ENCODE results near the gene HSPA14.
"Not testable (repeated sequence)": the region's sequence is repeated elsewhere in the genome, so short reads cannot be mapped to it uniquely, and the experiment has no call there.

The HSPA14 gene

GRCh38 chr10:14838582-14839304 lies 637 bp downstream of the HSPA14 start:
- peak in 1 of 2 donors; percentile 7 for DNase-seq

- no peak for DNase-seq
Observed at GRCh38 chr10:14839305-14839695, 1.2 kb downstream of the HSPA14 start.

- DNase-seq: no peak
Observed at GRCh38 chr10:14840178-14840577, 2.1 kb downstream of the HSPA14 start.

- DNase-seq: no peak
Observed at GRCh38 chr10:14843327-14843988, 5.4 kb downstream of the HSPA14 start.

- no peak for DNase-seq
Observed at GRCh38 chr10:14844948-14845347, 6.8 kb downstream of the HSPA14 start.

- no peak for DNase-seq
Observed at GRCh38 chr10:14852236-14852635, 14.1 kb downstream of the HSPA14 start.

- no peak for DNase-seq
Observed at GRCh38 chr10:14855453-14855852, 17.3 kb downstream of the HSPA14 start.

- DNase-seq: no peak
Observed at GRCh38 chr10:14858338-14858960, 20.3 kb downstream of the HSPA14 start.

- DNase-seq: no peak
Observed at GRCh38 chr10:14859043-14859442, 20.9 kb downstream of the HSPA14 start.

GRCh38 chr10:14859775-14860174 lies 21.7 kb downstream of the HSPA14 start:
- DNase-seq: no peak

- DNase-seq: no peak
Observed at GRCh38 chr10:14860791-14861190, 22.7 kb downstream of the HSPA14 start.

GRCh38 chr10:14864466-14864865 lies 26.4 kb downstream of the HSPA14 start:
- not testable (repeated sequence) for DNase-seq

- not testable (repeated sequence) for DNase-seq
Observed at GRCh38 chr10:14864871-14865270, 26.8 kb downstream of the HSPA14 start.

- no peak for DNase-seq
Observed at GRCh38 chr10:14873090-14873760, 35.1 kb downstream of the HSPA14 start.

GRCh38 chr10:14875941-14876340 lies 37.8 kb downstream of the HSPA14 start:
- no peak for DNase-seq

- DNase-seq: no peak
Observed at GRCh38 chr10:14876764-14877163, 38.7 kb downstream of the HSPA14 start.

- peak; percentile 92 for DNase-seq
Observed at GRCh38 chr10:14878266-14879123, 40.4 kb downstream of the HSPA14 start, which contains the start of gene SUV39H2. TSS of gene SUV39H2 (plus strand) at chr10:14878866. CDS start at chr10:14878889, 23 bp downstream.

- DNase-seq: no peak
Observed at GRCh38 chr10:14879124-14879927, 41.2 kb downstream of the HSPA14 start.

- no peak for DNase-seq
Observed at GRCh38 chr10:14879928-14880193, 41.8 kb downstream of the HSPA14 start.

GRCh38 chr10:14880229-14880628 lies 42.1 kb downstream of the HSPA14 start:
- no peak for DNase-seq

GRCh38 chr10:14884082-14884481 lies 46.0 kb downstream of the HSPA14 start:
- DNase-seq: no peak

- no peak for DNase-seq
Observed at GRCh38 chr10:14889318-14889717, 51.2 kb downstream of the HSPA14 start.
